IMR-90 (cell line): ENCODE measurements around the gene TMPRSS12. TPM values are rescaled to one million over a fixed set of nuclear protein-coding genes. Genes with fewer than 3 reads are reported as not detected.

Experiments
- ATAC-seq: fragments of 200-7000 bp; cut with Tn5 transposase; 2 replicates; pipeline ENCODE4 v1.9.1; 2020; ENCODE audit warnings: low read depth, mild to moderate bottlenecking, moderate library complexity
- BruUV-seq: library from RNA; stranded (reverse); fragments of 400-500 nt; replicated peaks from 2 replicates; lab custom pipeline; 2021; lab: Mats Ljungman, UMichigan
- CTCF ChIA-PET: fragments of 300-600 bp; formaldehyde crosslinking; extraction: SDS; loops from one replicate; lab custom pipeline; 2021; ENCODE audit warnings: antibody characterized with exemption; lab: Yijun Ruan, JAX
- POLR2A ChIA-PET: fragments of 300-600 bp; sonication (Branson Sonifier 250); formaldehyde crosslinking; loops from one replicate; lab custom pipeline; 2022; ENCODE audit warnings: antibody characterized with exemption; ENCODE audit not compliant: unreplicated experiment; lab: Charles Lee
- DNase-seq: peaks from one replicate; pipeline ENCODE4 v3.0.0; 2013
- H2AFZ ChIP-seq: replicated peaks from 2 replicates; pipeline ENCODE3; 2013; ENCODE audit warnings: low read length, mild to moderate bottlenecking; ENCODE audit not compliant: poor library complexity
- H2AK5ac ChIP-seq: 2 replicates; pipeline ENCODE4 v1.6.1; 2013; ENCODE audit warnings: low read depth, low read length, inconsistent platforms
- H2AK9ac ChIP-seq: replicated peaks from 2 replicates; pipeline ENCODE3; 2013; ENCODE audit warnings: mild to moderate bottlenecking, low read depth, low read length, moderate library complexity; ENCODE audit not compliant: poor library complexity
- H2BK120ac ChIP-seq: 2 replicates; pipeline ENCODE4 v1.6.1; 2013; ENCODE audit warnings: low read depth, low read length, inconsistent platforms
- H2BK15ac ChIP-seq: 3 replicates; pipeline ENCODE4 v1.6.1; 2013; ENCODE audit warnings: low read depth, low read length, inconsistent platforms
- H2BK20ac ChIP-seq: 2 replicates; pipeline ENCODE4 v1.6.1; 2013; ENCODE audit warnings: low read depth, mild to moderate bottlenecking, inconsistent platforms, low read length, moderate library complexity
- H2BK5ac ChIP-seq: 2 replicates; pipeline ENCODE4 v1.6.1; 2013; ENCODE audit warnings: mild to moderate bottlenecking, low read depth, low read length, inconsistent platforms; ENCODE audit not compliant: poor library complexity, severe bottlenecking
- H3K14ac ChIP-seq: replicated peaks from 2 replicates; pipeline ENCODE4 v1.6.1; 2013; ENCODE audit warnings: low read depth, low read length, inconsistent platforms
- H3K18ac ChIP-seq: 2 replicates; pipeline ENCODE4 v1.6.1; 2013; ENCODE audit warnings: low read depth, low read length, control low read depth
- H3K23ac ChIP-seq: 2 replicates; pipeline ENCODE4 v1.6.1; 2013; ENCODE audit warnings: low read depth, low read length, inconsistent platforms
- H3K27ac ChIP-seq: 2 replicates; pipeline ENCODE4 v1.5.1; 2013; ENCODE audit warnings: mild to moderate bottlenecking, control low read depth, low read length; ENCODE audit not compliant: insufficient read depth
- H3K27me3 ChIP-seq: 2 replicates; pipeline ENCODE4 v1.6.1; 2013; ENCODE audit warnings: low read length; ENCODE audit not compliant: control insufficient read depth, insufficient read depth
- H3K36me3 ChIP-seq: 2 replicates; pipeline ENCODE4 v1.6.1; 2013; ENCODE audit warnings: low read length, mixed read lengths; ENCODE audit not compliant: control insufficient read depth, insufficient read depth
- H3K4ac ChIP-seq: 2 replicates; pipeline ENCODE4 v1.6.1; 2013; ENCODE audit warnings: low read depth, low read length, inconsistent platforms
- H3K4me1 ChIP-seq: 2 replicates; pipeline ENCODE4 v1.6.1; 2013; ENCODE audit warnings: low read length, mixed read lengths; ENCODE audit not compliant: control insufficient read depth, insufficient read depth
- H3K4me2 ChIP-seq: 2 replicates; pipeline ENCODE4 v1.6.1; 2013; ENCODE audit warnings: low read depth, mild to moderate bottlenecking, control low read depth, low read length, moderate library complexity
- H3K4me3 ChIP-seq: 2 replicates; pipeline ENCODE4 v1.5.1; 2013; ENCODE audit warnings: low read depth, mild to moderate bottlenecking, control low read depth, low read length, moderate library complexity; ENCODE audit not compliant: insufficient read depth
- H3K56ac ChIP-seq: 2 replicates; pipeline ENCODE4 v1.6.1; 2013; ENCODE audit warnings: low read length, inconsistent platforms; ENCODE audit not compliant: insufficient read depth; ENCODE audit errors: extremely low read depth
- H3K79me1 ChIP-seq, 2 experiments: 2 replicates each; pipeline ENCODE4 v1.6.1; 2013; ENCODE audit warnings: low read length in 2 of 2, inconsistent platforms in 1 of 2, low read depth in 1 of 2
- H3K9ac ChIP-seq: 2 replicates; pipeline ENCODE4 v1.6.1; 2013; ENCODE audit warnings: low read depth, low read length, control low read depth
- H3K9me1 ChIP-seq: 2 replicates; pipeline ENCODE4 v1.6.1; 2013; ENCODE audit warnings: low read length, inconsistent platforms; ENCODE audit not compliant: insufficient read depth
- H3K9me3 ChIP-seq: 2 replicates; pipeline ENCODE4 v1.6.1; 2013; ENCODE audit warnings: low read length; ENCODE audit not compliant: control insufficient read depth, insufficient read depth
- H4K20me1 ChIP-seq: 2 replicates; pipeline ENCODE4 v1.6.1; 2013; ENCODE audit warnings: low read length, inconsistent platforms; ENCODE audit not compliant: insufficient read depth
- H4K5ac ChIP-seq: 2 replicates; pipeline ENCODE4 v1.6.1; 2013; ENCODE audit warnings: mild to moderate bottlenecking, low read depth, low read length, control low read depth
- H4K8ac ChIP-seq, 2 experiments: 2 replicates each; pipeline ENCODE4 v1.6.1; 2013; ENCODE audit warnings: low read depth in 2 of 2, low read length in 2 of 2, control low read depth in 1 of 2, inconsistent platforms in 1 of 2
- H4K91ac ChIP-seq: 2 replicates; pipeline ENCODE4 v1.6.1; 2013; ENCODE audit warnings: low read depth, low read length, inconsistent platforms; ENCODE audit not compliant: insufficient read depth
- CEBPB ChIP-seq: IDR thresholded peaks from 2 replicates; pipeline ENCODE4 v1.6.1; 2012; ENCODE audit warnings: low read depth, low read length, improper control_type of control experiment
- RAD21 ChIP-seq: IDR thresholded peaks from 2 replicates; pipeline ENCODE4 v1.6.1; 2012; ENCODE audit warnings: low read length, improper control_type of control experiment
- RCOR1 ChIP-seq: IDR thresholded peaks from 2 replicates; pipeline ENCODE4 v1.6.1; 2012; ENCODE audit warnings: mild to moderate bottlenecking, low read length, improper control_type of control experiment; ENCODE audit not compliant: insufficient replicate concordance
- SMC3 ChIP-seq: fragments of 150-350 bp; IDR thresholded peaks from 2 replicates; pipeline ENCODE4 v1.6.1; 2016; ENCODE audit warnings: low read depth, mild to moderate bottlenecking, antibody characterized with exemption, low read length, moderate library complexity
- WGBS, 2 experiments: methylation state at CpG; one replicate each; pipeline versions ENCODE4 v1.1.5 to v1.1.7; 2013; ENCODE audit warnings: missing lambda C conversion rate in 2 of 2; ENCODE audit not compliant: insufficient read length in 1 of 2; ENCODE audit errors: extremely low coverage in 2 of 2; 5-methylcytosine and 5-hydroxymethylcytosine counted together
- dilution Hi-C: fragments of 300-500 bp; cut with HindIII; formaldehyde crosslinking; loops from one replicate; pipeline ENCODE4 v1.14.3; 2018; ENCODE audit warnings: low sequenced_read_pairs; ENCODE audit not compliant: unreplicated experiment
- in situ Hi-C: fragments of 300-500 bp; cut with MboI; formaldehyde crosslinking; loops from 3 replicates; pipeline ENCODE4 v1.14.3; 2019; ENCODE audit warnings: low sequenced_read_pairs, inconsistent platforms, mixed read lengths
- intact Hi-C: fragments of 100-400 bp; cut with micrococcal nuclease; formaldehyde crosslinking; loops from 2 replicates; pipeline ENCODE4 v1.10.0; 2022
- polyA plus RNA-seq, 3 experiments: library from polyadenylated mRNA; depleted of rRNA; stranded (reverse); fragments of >200 nt; gene quantifications; 2 replicates each; pipeline ENCODE4 v1.2.3, GENCODE V29; 2012; ENCODE audit warnings: low replicate concordance in 1 of 3
- total RNA-seq: library from RNA; depleted of rRNA; stranded (reverse); fragments of >200 nt; gene quantifications from 2 replicates; pipeline ENCODE4 v1.2.3, GENCODE V29; 2012

Gene TMPRSS12
- total and polyA plus RNA-seq, 2 of the 4 experiments (the other 2 are of a cell fraction): not detected

DNA sequence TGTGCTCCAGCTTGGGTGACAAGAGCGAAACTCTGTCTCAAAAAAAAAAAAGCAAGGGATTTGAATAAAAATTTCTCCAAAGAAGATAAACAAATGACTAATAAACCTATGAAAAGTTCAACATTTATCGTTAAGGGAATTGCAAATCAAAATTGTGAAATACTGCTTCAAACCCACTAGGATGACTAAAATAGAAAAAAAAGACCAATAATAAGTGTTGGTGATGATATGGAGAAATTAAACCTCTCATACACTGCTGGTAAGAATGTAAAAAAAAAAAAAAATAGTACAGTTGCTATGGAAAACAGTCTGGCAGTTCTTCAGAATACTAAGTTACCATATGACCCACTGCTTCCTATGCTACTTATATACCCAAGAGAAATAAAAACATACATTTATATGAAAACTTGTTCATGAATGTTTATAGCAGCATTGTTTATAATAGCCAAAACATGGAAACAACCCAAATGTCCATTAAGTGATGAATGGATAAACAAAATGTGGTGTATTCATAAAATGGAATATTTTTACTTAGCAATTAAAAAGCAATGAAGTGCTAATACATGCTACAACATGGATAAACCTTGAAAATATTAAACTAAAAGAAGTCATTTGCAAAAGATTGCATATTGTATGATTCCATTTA is 39.4 kb upstream of the TMPRSS12 start:
- H3K4ac ChIP-seq: no peak overlapping the region
- H2BK5ac ChIP-seq: no peak overlapping the region
- H3K14ac ChIP-seq: no peak overlapping the region
- no peak overlapping the region for H4K91ac ChIP-seq
- no peak overlapping the region for H2AFZ ChIP-seq
- in situ Hi-C loops: no loop called here
- TF ChIP-seq RAD21: no peak
- TF ChIP-seq RCOR1: no peak
- peak; percentile 56 for TF ChIP-seq CEBPB
- no peak for TF ChIP-seq SMC3
- CTCF ChIA-PET: no interaction called here
- peaks cover 9% of the 10 kb centered on the region for H3K36me3 ChIP-seq
- no peak overlapping the region for H2BK20ac ChIP-seq
- POLR2A ChIA-PET: no interaction called here
- no peak overlapping the region for H4K5ac ChIP-seq
- H3K4me1 ChIP-seq: no peaks in the 10 kb centered on the region
- H3K79me1 ChIP-seq: peaks cover 12 to 14% of the 10 kb centered on the region in 2 experiments; a peak in 3 of 4 replicates
- no peak overlapping the region for H2AK5ac ChIP-seq
- H3K9me1 ChIP-seq: peaks cover 4% of the 10 kb centered on the region
- no peak overlapping the region for H3K4me2 ChIP-seq
- no peaks in the 10 kb centered on the region for H4K20me1 ChIP-seq
- H3K27me3 ChIP-seq: no peaks in the 10 kb centered on the region
- dilution Hi-C loops: no loop called here
- H3K9ac ChIP-seq: no peak overlapping the region
- H2BK120ac ChIP-seq: no peak overlapping the region
- no peak overlapping the region for H3K18ac ChIP-seq
- H3K27ac ChIP-seq: no peak overlapping the region
- peaks cover 13% of the 10 kb centered on the region for H3K9me3 ChIP-seq
- H2AK9ac ChIP-seq: no peak overlapping the region
- H4K8ac ChIP-seq: no peak overlapping the region
- H3K56ac ChIP-seq: no peak overlapping the region
- H3K4me3 ChIP-seq: no peak overlapping the region
- intact Hi-C loops: no loop called here
- DNase-seq (no peak), ATAC-seq (no peak)
- no peak overlapping the region for H3K23ac ChIP-seq
- WGBS, 2 experiments: no CpG with 5 or more reads among the region's 2 CpGs
- H2BK15ac ChIP-seq: no peak overlapping the region
- no TSS peak for BruUV-seq
